Central memory CD8-positive, alpha-beta T cell (primary cell): ENCODE data around the gene TRAF2.

Source experiments
- ATAC-seq: fragments of 150-1000 bp; cut with Tn5 transposase; replicated peaks from 2 replicates; pipeline ENCODE4 v1.10.0; 2022; ENCODE audit warnings: mild to moderate bottlenecking, moderate FRiP score, moderate number of reproducible peaks; ENCODE audit not compliant: poor library complexity, severe bottlenecking; ENCODE audit errors: extremely low read depth
- DNase-seq, 2 donors: peaks; one replicate each; pipeline ENCODE4 v3.0.0; 2021; ENCODE audit warnings: low spot score in 2 of 2
- H3K27ac Mint-ChIP-seq: one replicate; pipeline ENCODE4 v1.8.0; 2022; ENCODE audit warnings: low read depth, mild to moderate bottlenecking, moderate library complexity, mixed read lengths
- H3K27me3 Mint-ChIP-seq: one replicate; pipeline ENCODE4 v1.8.0; 2022; ENCODE audit warnings: mixed read lengths
- H3K36me3 Mint-ChIP-seq: one replicate; pipeline ENCODE4 v1.8.0; 2022; ENCODE audit warnings: mild to moderate bottlenecking, moderate library complexity, mixed read lengths; ENCODE audit not compliant: insufficient read depth
- H3K4me1 Mint-ChIP-seq: one replicate; pipeline ENCODE4 v1.8.0; 2022; ENCODE audit warnings: mixed read lengths
- H3K4me3 Mint-ChIP-seq: one replicate; pipeline ENCODE4 v1.8.0; 2022; ENCODE audit warnings: mild to moderate bottlenecking, moderate library complexity, mixed read lengths
- H3K9me3 Mint-ChIP-seq: one replicate; pipeline ENCODE4 v1.8.0; 2022; ENCODE audit warnings: mixed read lengths

The TRAF2 gene

DNA sequence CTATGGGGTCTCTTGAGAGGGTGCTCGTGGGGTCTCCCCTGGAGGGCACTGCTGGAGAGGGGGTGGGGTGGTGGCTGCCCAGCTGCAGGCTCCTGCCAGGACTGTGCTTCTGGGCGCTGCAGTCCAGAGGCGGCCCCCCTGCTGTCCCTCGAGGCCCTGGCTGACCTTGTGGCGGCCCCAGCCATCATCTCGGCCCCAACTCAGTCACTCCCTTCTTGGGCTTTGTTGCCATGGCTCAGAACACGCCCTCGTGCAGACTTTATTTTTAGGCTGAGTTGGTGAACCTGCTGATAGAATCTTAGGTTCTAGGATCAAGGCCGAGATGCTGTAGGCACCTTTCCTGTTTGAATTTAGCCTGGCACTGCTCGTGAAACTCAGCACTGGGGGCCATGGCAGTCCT is 35.4 kb downstream of the TRAF2 start:
- Mint-ChIP-seq H3K27me3 (no peaks in the 10 kb centered on the region), H3K4me3 (no peak overlapping the region), H3K9me3 (no peaks in the 10 kb centered on the region), H3K27ac (no peak overlapping the region), H3K4me1 (peaks cover 12% of the 10 kb centered on the region), H3K36me3 (peaks cover 26% of the 10 kb centered on the region)
- no peak for DNase-seq
- no peak for ATAC-seq

DNA sequence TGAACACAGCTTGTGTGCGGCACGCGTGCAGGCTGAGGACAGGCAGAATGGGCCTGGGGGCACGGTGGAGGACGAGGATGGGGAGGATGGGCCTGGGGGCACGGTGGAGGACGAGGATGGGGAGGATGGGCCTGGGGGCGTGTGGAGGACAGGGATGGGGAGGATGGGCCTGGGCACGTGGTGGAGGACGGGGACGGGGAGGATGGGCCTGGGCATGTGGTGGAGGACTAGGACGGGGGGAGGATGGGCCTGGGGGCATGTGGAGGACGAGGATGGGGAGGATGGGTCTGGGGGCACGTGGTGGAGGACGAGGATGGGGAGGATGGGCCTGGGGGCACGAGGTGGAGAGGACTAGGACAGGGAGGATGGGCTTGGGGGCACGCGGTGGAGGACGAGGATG is 36.2 kb downstream of the TRAF2 start:
- peaks cover 25% of the 10 kb centered on the region for H3K36me3 Mint-ChIP-seq

DNA sequence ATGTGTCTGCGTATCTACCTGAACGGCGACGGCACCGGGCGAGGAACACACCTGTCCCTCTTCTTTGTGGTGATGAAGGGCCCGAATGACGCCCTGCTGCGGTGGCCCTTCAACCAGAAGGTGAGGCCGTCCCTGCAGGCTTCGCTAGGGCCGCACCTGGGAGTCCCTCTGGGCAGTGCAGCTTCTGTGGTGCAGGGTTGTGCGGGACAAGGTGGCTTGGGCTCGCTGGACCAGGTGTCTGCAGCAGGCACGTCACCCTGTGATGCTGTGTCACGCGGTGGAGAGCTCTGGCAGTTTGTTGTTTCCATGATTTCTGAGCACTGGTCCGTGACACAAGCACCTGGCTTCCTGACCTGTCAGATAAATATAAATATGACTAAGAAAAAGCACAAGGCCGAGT is 37.6 kb downstream of the TRAF2 start:
- H3K4me1 Mint-ChIP-seq, result peaks cover 8% of the 10 kb centered on the region
- DNase-seq (no peak), ATAC-seq (no peak)
- H3K36me3 Mint-ChIP-seq, result peaks cover 21% of the 10 kb centered on the region
- no peak overlapping the region for H3K4me3 Mint-ChIP-seq
- no peaks in the 10 kb centered on the region for H3K9me3 Mint-ChIP-seq
- no peaks in the 10 kb centered on the region for H3K27me3 Mint-ChIP-seq
- no peak overlapping the region for H3K27ac Mint-ChIP-seq

More for the DNA sequence above, 36.2 kb downstream of the TRAF2 start:
- Mint-ChIP-seq H3K9me3 (no peaks in the 10 kb centered on the region), H3K4me3 (no peak overlapping the region), H3K4me1 (peaks cover 4% of the 10 kb centered on the region), H3K27me3 (no peaks in the 10 kb centered on the region), H3K27ac (peak overlapping the region; percentile 49)
- DNase-seq (no peak), ATAC-seq (no peak)

DNA sequence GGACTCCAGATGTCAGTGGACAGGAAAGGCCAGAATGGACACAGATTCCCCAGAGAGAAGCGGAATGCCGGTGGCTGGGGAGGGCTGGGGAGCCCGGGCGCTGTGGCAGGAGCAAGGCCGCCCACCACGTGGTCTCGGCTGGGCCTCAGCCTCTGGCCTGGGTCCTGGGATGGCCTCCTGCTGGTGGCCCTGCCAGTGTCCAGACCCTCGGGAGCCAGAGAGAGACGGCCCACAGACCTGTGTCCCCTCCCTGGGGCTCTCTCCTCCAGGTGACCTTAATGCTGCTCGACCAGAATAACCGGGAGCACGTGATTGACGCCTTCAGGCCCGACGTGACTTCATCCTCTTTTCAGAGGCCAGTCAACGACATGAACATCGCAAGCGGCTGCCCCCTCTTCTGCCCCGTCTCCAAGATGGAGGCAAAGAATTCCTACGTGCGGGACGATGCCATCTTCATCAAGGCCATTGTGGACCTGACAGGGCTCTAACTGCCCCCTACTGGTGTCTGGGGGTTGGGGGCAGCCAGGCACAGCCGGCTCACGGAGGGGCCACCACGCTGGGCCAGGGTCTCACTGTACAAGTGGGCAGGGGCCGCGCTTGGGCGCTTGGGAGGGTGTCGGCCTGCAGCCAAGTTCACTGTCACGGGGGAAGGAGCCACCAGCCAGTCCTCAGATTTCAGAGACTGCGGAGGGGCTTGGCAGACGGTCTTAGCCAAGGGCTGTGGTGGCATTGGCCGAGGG is 39.3 kb downstream of the TRAF2 start:
- no peak overlapping the region for H3K4me3 Mint-ChIP-seq
- ATAC-seq (no peak), DNase-seq (no peak)
- no peaks in the 10 kb centered on the region for H3K9me3 Mint-ChIP-seq
- no peaks in the 10 kb centered on the region for H3K27me3 Mint-ChIP-seq
- H3K36me3 Mint-ChIP-seq, result peaks cover 19% of the 10 kb centered on the region
- no peak overlapping the region for H3K27ac Mint-ChIP-seq
- H3K4me1 Mint-ChIP-seq, result peaks cover 8% of the 10 kb centered on the region

DNA sequence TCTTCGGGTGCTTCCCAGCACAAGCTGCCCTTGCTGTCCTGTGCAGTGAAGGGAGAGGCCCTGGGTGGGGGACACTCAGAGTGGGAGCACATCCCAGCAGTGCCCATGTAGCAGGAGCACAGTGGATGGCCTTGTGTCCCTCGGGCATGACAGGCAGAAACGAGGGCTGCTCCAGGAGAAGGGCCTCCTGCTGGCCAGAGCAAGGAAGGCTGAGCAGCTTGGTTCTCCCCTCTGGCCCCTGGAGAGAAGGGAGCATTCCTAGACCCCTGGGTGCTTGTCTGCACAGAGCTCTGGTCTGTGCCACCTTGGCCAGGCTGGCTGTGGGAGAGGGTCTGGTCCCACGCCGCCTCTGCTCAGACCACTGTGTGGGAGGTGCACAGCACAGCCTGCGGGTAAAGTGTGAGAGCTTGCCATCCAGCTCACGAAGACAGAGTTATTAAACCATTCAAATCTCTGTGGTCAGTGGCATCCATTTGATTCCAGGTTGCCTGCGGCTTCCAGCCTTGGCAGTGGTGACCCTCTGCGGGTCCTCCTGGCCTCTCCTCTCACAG is 39.9 kb downstream of the TRAF2 start:
- H3K36me3 Mint-ChIP-seq, result peaks cover 19% of the 10 kb centered on the region
- no peak overlapping the region for H3K4me3 Mint-ChIP-seq
- no peak overlapping the region for H3K27ac Mint-ChIP-seq
- no peak for DNase-seq
- no peaks in the 10 kb centered on the region for H3K9me3 Mint-ChIP-seq
- H3K27me3 Mint-ChIP-seq, result no peaks in the 10 kb centered on the region
- peaks cover 8% of the 10 kb centered on the region for H3K4me1 Mint-ChIP-seq
- ATAC-seq, result no peak

DNA sequence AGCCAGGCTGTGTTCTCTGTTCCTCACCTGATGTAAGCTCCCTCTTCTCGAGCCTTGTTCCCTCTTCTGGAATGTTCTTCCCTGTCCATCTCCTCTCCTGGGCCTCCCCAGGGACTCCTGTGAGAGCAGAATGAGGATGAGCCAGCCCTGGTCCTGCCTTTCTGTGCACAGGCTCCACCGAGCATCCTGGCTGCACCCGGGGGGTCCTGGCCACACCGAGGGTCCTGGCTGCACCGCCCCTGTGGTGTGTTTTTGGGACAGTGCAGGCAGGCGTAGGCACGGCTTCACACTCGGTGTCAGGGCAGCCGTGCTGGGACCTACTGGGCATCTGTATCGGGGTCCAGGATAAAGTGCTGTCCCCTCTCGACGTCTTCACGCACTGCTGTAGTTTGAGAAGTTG is 40.4 kb downstream of the TRAF2 start:
- ATAC-seq (no peak), DNase-seq (no peak)
- Mint-ChIP-seq H3K4me1 (peaks cover 8% of the 10 kb centered on the region), H3K27ac (no peak overlapping the region), H3K36me3 (peaks cover 18% of the 10 kb centered on the region), H3K4me3 (no peak overlapping the region), H3K27me3 (no peaks in the 10 kb centered on the region), H3K9me3 (no peaks in the 10 kb centered on the region)

DNA sequence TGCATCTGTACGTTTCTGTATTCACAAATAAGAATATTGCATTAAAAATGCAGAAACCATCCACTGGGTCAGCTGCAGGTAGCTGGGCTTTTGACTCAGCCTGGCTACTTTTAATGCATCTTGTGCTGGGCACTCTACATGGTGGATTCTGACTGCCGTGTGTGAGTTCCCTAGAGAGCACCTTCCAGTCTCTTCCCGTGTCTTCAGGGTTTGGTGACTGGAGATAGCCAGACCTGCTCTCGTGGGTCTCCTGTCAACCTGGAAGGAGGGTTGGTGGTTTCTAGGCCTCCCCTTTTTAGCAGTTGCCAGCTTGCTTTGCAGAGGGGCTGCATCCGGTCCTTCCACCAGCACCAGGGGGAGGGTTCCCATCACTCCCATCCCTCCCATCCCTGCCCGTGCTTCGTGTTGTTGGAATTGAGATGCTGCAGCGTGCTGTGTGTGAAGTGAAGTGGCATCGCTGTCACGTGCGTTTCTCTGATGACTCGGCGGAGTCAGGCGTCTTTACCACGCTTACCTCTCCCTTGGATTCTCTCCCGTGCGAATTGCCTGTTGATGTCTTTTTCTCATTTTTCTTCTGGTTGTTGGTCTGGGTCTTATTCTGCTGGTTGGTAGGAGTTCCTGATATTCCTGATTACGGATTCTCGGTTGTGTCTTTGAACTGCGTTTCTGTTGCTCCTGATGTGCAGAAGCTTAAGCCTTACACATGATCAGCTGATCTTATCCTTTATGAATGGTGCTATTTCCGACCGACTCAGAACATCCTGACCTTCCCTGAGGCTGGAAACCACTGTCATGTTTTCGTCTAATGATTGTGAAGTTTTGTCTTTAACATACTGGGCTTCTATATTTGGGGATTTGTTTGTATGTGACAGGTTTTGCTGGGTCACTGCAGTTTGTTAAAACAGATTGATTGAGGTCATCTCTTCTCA is 41.3 kb downstream of the TRAF2 start:
- Mint-ChIP-seq H3K36me3 (peaks cover 16% of the 10 kb centered on the region), H3K4me1 (peaks cover 8% of the 10 kb centered on the region), H3K4me3 (no peak overlapping the region), H3K9me3 (no peaks in the 10 kb centered on the region), H3K27me3 (no peaks in the 10 kb centered on the region), H3K27ac (peak overlapping the region; percentile 61)
- ATAC-seq (no peak), DNase-seq (no peak)

DNA sequence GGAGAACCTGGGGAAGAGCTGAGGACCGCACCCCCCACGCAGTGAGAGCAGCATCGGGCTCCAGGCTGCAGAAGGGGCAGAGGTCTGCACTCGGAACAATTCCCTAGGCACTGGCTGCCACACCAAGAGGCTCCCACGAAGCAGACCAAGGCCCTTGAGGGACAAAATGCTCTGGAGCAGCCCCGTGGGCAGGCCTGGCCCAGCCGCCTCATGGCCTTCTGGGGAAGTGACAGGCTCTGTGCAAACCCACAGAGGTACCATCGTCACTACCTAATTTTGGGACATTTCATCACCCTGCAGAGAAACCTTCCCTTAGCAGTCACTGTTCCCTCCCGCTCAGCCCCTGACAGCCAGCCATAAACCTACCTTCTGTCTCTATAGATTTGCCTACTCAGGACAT is 42.3 kb downstream of the TRAF2 start:
- Mint-ChIP-seq H3K4me3 (no peak overlapping the region), H3K27ac (no peak overlapping the region), H3K9me3 (no peaks in the 10 kb centered on the region), H3K27me3 (no peaks in the 10 kb centered on the region), H3K4me1 (peaks cover 16% of the 10 kb centered on the region), H3K36me3 (peaks cover 13% of the 10 kb centered on the region)
- DNase-seq, result no peak
- no peak for ATAC-seq

DNA sequence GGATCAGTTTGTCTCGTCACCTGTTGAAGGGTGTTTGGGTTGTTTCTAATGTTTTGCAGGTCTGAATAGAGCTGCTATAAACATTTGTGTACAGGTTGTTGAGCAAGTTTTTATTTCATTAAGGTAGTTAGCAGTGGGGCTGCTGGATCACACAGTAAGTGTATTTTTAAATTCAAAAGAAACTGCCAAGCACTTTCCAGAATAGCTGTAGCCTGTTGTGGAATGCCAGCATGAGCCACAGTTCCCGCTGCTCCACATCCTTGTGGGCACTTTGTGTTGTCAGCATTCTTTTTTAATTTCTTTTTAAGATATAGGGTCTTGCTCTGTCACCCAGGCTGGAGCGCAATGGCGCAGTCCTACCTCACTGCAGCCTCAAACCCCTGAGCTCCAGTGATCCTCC is 43.7 kb downstream of the TRAF2 start:
- Mint-ChIP-seq H3K36me3 (peaks cover 12% of the 10 kb centered on the region), H3K27me3 (no peaks in the 10 kb centered on the region), H3K9me3 (no peaks in the 10 kb centered on the region), H3K27ac (peak overlapping the region; percentile 78), H3K4me1 (peaks cover 16% of the 10 kb centered on the region), H3K4me3 (no peak overlapping the region)
- DNase-seq (no peak), ATAC-seq (no peak)

DNA sequence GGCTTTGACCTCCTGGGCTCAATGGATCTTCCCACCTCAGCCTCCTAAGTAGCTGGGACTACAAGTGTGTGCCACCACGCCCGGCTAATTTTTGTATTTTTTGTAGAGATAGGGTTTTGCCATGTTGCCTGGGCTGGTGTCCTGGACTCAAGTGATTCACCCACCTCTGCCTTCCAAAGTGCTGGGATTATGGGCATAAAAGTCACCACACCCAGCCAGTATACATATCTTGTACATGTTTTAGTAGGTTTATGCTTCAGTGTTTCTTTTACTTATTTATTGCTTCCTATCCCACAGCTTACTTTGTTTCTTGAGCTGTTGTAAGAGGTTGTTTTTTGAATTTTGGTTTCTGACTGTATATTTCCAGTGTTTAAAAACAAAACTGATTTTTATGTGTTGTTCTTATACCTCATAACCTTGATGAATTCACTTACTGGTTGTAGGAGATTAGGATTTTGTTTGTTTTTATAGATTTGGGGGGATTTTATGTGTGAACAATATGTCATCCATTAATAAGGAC is 45.4 kb downstream of the TRAF2 start:
- ATAC-seq (no peak), DNase-seq (no peak)
- Mint-ChIP-seq H3K4me1 (peaks cover 21% of the 10 kb centered on the region), H3K4me3 (no peak overlapping the region), H3K9me3 (no peaks in the 10 kb centered on the region), H3K27me3 (no peaks in the 10 kb centered on the region), H3K27ac (no peak overlapping the region), H3K36me3 (peaks cover 10% of the 10 kb centered on the region)

DNA sequence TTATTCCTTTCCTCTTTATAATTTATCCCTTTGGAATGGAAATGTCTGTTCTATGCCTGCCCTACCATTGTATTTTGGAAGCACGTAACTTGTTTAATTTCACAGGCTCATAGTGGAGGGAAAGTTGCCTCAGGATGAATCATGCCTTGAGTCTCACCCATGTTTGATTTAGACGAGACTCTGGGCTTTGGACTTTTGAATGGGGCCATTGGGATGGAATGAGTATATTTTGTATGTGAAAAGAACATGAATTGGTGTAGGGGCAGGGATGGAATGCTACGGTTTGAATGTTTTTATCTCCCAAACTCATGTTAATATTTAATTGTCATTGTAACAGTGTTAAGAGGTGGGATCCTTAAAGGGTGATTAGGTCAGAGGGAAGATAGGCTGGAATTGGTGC is 48.0 kb downstream of the TRAF2 start:
- H3K4me1 Mint-ChIP-seq, result peaks cover 15% of the 10 kb centered on the region
- H3K27me3 Mint-ChIP-seq, result no peaks in the 10 kb centered on the region
- DNase-seq (no peak), ATAC-seq (no peak)
- H3K27ac Mint-ChIP-seq, result peak overlapping the region; percentile 41
- H3K4me3 Mint-ChIP-seq, result no peak overlapping the region
- no peaks in the 10 kb centered on the region for H3K9me3 Mint-ChIP-seq
- H3K36me3 Mint-ChIP-seq, result peaks cover 7% of the 10 kb centered on the region

DNA sequence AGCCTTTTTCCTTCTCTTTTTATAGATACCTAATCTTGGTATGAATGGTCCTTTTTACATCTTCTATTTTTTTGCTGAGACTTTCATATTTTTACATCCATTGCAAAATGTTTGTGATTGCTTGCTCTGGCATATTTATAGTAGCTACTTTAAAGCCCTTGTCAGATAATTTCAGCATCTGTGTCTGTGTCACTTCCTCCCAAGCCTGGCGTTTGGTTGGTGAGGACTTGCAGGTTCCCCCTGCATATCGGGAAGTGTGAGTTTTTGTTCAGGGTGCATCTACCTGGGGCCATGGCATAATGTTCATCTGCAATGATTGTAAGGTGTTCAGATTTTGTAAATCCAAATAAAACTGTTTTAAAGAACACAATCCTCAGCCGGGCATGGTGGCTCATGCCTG is 49.3 kb downstream of the TRAF2 start:
- H3K27ac Mint-ChIP-seq, result no peak overlapping the region
- H3K36me3 Mint-ChIP-seq, result peaks cover 14% of the 10 kb centered on the region
- DNase-seq (no peak), ATAC-seq (no peak)
- no peaks in the 10 kb centered on the region for H3K27me3 Mint-ChIP-seq
- no peak overlapping the region for H3K4me3 Mint-ChIP-seq
- peaks cover 19% of the 10 kb centered on the region for H3K4me1 Mint-ChIP-seq
- no peaks in the 10 kb centered on the region for H3K9me3 Mint-ChIP-seq
